GM19397 (cell line): ENCODE data around the gene CHML.

Source experiments
- ATAC-seq: cut with Tn5 transposase; IDR thresholded peaks from one replicate; pipeline ENCODE4 v1.9.1; 2021; ENCODE audit warnings: mild to moderate bottlenecking, moderate library complexity; ENCODE audit not compliant: unreplicated experiment

CHML gene

DNA sequence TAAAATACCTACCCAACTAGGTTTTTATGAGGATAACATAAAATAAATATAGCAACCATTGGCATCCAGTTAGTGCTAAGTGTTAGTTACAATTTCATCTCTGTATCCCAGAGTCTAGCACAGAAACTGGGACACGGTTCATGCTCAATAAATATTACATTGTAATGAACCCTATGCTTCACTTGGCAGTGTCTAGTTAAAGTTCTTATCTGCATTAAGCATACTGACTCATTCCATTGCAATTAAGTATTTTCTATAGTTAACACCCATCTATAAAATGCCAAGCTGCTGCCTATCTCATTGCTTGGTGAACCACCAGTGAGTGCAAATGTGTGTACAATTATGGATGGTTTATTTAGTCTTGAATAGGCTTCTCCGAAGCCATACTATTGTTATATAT lies 15.2 kb downstream of the CHML start:
- no peak for ATAC-seq

- no peak for ATAC-seq
These were observed 17.5 kb downstream of the CHML start for GRCh38 chr1:241622669-241623068.

- ATAC-seq = no peak
These were observed 22.7 kb downstream of the CHML start for GRCh38 chr1:241617426-241617825.

DNA sequence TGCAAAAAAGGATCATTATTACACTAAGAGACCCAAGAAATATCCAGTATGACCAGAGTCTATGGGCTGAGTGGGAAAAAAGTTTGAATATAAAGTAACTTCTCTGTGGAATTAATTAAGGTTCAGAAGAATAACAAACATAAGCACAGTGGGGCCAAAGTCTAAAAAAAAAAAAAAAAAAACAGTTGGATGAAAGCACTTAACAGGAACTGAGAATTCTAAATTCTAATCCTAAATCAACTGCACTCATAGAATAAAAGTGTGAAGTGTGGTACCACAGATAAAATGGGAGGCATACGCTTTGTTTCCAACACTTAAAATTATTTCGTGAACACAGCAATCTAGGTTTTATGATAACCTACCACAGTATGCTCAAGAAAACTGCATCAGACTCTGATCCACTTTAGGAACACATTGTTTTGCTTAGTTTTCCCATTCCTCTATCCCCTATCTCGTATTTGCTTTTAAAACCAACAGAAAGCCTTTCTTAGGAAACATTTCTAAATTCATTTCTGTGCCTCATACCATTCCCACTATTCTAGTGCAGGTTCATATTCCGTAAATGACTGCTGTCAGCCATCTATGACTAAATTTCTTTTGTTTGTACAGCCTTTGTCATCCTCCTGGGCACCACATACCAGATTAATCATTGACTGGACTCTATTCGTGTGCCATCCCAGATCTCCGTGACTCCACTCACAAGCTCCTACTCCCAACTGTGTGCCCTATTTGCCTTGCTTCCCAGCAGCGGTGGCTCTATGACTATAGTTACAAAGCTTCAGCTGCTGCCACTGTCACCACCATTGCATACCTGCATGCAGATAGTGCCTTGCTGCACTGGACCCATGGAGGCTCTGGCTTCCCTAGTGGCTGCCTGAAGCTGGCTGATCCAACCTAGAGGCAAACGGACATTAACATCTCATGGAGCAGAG lies 24.9 kb downstream of the CHML start:
- ATAC-seq = no peak

DNA sequence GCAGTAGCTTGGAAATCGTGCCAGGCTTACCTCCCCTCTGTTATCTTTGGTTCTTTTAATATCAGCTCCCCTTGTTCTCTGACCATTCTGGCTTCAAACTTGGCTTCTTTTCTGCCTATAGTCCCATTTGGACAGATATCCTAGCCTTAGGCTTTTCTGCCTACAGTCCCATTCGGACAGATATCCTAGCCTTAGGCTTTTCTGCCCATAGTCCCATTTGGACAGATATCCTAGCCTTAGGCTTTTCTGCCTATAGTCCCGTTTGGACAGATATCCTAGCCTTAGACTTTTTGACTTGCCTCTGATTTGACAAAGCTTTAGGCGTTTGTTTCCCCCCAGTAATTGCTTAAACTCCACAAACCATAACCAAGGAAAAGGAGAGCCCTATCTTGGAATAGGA lies 25.6 kb downstream of the CHML start:
- no peak for ATAC-seq

- no peak for ATAC-seq
These were observed 26.0 kb downstream of the CHML start for GRCh38 chr1:241614144-241614543.

GRCh38 chr1:241612533-241613477 lies 27.4 kb downstream of the CHML start:
- no peak for ATAC-seq

- no peak for ATAC-seq
These were observed 28.4 kb downstream of the CHML start for GRCh38 chr1:241611736-241612135.

DNA sequence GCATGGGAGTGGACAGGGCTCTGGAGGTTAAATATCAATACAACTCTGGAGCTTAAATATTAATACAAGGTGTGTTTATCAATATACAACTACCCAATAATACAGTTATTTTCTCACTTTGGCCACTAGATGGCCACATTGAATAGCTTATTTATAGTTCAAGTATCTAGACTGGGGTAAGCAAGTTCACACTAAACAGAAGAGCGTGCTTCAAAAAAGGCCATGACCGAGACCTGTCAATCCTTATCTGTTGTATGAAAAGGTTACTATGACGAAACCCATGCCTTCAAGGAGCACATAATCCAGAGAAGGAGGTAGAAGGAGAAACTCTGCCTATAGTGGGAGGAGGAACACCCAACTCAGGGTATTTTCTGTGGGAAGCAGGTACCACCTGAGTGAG lies 29.1 kb downstream of the CHML start:
- ATAC-seq = peak; percentile 80

GRCh38 chr1:241610056-241610815 lies 29.9 kb downstream of the CHML start:
- no peak for ATAC-seq

- ATAC-seq = no peak
These were observed 31.7 kb downstream of the CHML start for GRCh38 chr1:241608379-241609033.

DNA sequence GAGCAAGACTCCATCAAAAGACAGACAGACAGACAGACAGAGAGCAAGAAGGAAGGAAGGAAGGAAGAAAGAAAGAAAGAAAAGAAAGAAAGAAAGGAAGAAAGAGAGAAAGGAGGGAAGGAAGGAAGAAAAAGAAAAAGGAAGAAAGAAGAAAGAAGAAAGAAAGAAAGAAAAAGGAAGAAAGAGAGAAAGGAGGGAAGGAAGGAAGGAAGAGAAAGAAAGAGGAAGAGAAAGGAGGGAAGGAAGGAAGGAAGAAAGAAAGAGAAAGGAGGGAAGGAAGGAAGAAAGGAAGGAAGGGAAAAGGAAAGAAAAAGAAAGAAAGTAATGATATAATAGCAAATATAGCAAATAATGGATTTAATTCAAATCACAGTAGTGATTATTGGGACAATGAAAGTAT lies 32.7 kb downstream of the CHML start:
- ATAC-seq = no peak

DNA sequence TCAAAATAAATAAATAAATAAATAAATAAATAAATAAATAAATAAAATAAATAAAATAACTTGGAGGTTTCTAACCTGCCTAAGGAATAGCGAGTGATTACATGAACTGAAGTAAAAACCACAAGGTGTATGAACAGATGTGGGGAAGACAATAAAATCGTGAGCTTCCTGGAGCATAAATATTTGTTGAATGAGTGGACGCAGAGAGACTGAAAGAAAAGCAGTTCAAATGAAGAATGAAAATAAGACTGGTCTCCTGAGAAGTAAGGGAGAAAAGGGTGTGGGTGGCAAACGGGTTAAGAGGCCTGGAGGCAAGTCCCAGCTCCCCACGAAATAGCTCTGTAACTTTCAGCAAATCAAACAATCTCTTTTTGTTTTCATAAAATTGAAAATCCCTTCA lies 33.6 kb downstream of the CHML start:
- no peak for ATAC-seq

DNA sequence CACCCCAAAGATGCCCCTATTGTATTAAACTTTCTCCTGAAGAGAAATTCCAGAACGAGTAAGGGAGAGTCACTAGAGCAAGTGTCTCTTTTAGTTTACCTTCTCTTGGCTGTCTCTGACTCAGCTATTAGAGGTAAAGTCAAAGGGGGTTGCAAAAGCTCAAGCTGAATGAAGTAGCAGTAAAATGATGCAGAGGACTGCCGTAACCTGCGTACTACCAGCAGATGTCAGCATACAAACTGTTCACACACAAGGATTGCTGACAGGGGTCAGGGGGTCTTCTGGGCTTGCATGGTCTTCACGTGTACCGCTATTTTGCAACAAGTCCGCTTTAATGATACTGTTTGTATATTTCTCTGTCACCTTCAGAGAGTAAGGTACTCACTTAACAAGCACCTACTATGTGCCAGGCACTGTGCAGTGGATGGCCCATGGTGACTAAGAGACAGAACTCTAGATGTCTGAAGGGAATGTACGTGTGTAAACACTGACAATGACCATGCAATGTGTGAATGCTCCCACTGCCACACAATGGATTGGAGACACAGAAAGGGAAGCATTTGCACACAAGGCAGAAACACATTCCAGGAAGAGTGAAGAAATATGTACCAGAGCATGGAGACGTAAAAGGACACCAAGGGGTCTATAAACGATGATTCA lies 34.9 kb downstream of the CHML start:
- ATAC-seq = no peak

GRCh38 chr1:241603731-241604245 lies 36.4 kb downstream of the CHML start:
- no peak for ATAC-seq

- ATAC-seq = peak; percentile 73
These were observed 39.7 kb downstream of the CHML start for GRCh38 chr1:241600496-241600901.

DNA sequence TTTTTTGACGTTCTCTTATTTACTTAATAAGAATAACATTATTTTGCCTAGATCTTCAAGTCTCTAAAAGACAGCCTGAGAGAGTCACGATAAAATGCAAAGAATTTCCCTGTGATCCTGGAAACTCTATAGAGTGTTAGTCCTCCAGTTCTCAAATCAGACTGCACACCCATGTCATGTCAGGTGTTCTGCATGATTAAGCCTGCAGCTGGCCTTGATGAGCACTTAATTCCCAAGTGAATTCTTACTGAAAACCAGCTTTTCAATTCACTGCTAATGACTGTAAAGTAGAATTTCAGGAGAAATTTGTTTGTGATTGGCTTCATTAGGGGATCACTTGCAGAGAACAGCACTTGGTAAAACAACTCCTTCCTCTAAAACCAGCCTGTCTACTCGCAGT lies 41.9 kb downstream of the CHML start:
- ATAC-seq = peak; percentile 38

DNA sequence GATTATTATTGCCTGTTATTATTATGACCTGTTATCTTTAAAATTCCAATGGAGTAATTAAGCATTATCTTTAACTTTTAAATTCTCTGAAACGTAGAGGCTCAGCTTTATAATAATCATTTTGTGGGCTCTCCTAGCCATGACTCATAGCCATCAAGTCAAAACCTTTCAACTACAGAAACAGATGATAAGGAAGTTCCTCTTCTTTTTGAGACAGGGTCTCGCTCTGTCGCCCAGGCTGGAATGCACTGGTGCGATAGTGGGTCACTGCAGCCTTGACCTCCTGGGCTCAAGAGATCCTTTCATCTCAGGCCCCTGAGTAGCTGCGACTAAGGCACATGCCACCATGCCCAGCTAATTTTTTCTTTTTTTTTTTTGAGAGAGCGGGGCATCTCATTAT lies 43.5 kb downstream of the CHML start:
- no peak for ATAC-seq

GRCh38 chr1:241593186-241593585 lies 47.0 kb downstream of the CHML start:
- no peak for ATAC-seq
